Measurements from ENCODE around the gene GPR158. TPM values are rescaled to one million over a fixed set of nuclear protein-coding genes. Genes with fewer than 3 reads are reported as not detected.

Gene GPR158
- total RNA-seq, 1 donor from 2014 or later: 0.10 TPM

DNA sequence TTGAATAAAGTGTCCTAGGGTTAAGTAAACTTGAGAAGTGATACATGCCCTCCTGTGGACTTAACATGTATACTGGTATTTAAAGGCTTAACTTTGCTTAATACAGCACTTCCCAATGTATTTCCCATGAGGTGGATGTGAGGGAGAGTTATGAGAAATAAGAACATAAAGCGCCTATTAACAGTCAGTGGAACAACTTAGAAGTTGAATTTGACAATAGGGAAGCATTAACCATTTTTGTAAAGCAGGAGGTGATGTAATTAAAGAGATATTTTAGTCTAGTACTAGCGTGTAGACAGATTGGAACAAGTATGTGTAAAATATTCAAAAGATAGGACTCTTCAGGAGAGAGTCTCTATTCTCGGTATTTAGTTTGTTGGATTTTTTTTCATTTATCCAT is 322.4 kb downstream of the GPR158 start:
- H3K9me3 Mint-ChIP-seq (ENCODE audit: low read depth): no peaks in the 10 kb centered on the region
- H3K4me1 Mint-ChIP-seq (ENCODE audit: low read depth): peaks cover 13% of the 10 kb centered on the region
- TF ChIP-seq CTCF (IDR thresholded peaks at IDR 0.05; ENCODE audit: unreplicated experiment): no peak
- peaks cover 4% of the 10 kb centered on the region for H3K27me3 Mint-ChIP-seq
- no peak for DNase-seq (ENCODE audit: low spot score, unreplicated experiment)
- H3K36me3 Mint-ChIP-seq (ENCODE audit: insufficient read depth): no peaks in the 10 kb centered on the region
- no peak overlapping the region for H3K4me3 Mint-ChIP-seq (ENCODE audit: low read depth)
- no peak overlapping the region for H3K27ac Mint-ChIP-seq

DNA sequence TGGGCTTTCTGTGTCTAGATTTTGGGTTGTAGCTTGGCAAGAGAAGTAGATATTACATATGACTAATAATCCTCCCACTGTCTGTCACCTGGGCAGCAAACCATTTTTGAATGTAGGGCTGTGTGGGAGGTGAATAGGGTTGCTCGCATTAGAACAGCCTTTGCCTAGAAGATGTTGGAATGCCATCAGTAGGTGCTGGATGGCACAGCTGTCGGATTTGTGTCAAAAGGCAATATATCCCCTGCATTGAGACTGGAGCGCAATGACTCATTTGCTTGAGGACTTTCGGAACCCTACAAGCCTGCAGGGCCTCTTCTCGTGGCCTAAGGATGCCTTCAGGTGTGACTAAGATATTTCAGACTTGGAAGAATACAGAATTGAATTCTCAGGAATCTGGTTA is 323.8 kb downstream of the GPR158 start:
- H3K9me3 Mint-ChIP-seq (ENCODE audit: low read depth): no peaks in the 10 kb centered on the region
- H3K4me1 Mint-ChIP-seq (ENCODE audit: low read depth): peaks cover 4% of the 10 kb centered on the region
- H3K4me3 Mint-ChIP-seq (ENCODE audit: low read depth): no peak overlapping the region
- peaks cover 4% of the 10 kb centered on the region for H3K27me3 Mint-ChIP-seq
- no peak for DNase-seq (ENCODE audit: low spot score, unreplicated experiment)
- no peak overlapping the region for H3K27ac Mint-ChIP-seq
- TF ChIP-seq CTCF (IDR thresholded peaks at IDR 0.05; ENCODE audit: unreplicated experiment): no peak
- H3K36me3 Mint-ChIP-seq (ENCODE audit: insufficient read depth): no peaks in the 10 kb centered on the region

DNA sequence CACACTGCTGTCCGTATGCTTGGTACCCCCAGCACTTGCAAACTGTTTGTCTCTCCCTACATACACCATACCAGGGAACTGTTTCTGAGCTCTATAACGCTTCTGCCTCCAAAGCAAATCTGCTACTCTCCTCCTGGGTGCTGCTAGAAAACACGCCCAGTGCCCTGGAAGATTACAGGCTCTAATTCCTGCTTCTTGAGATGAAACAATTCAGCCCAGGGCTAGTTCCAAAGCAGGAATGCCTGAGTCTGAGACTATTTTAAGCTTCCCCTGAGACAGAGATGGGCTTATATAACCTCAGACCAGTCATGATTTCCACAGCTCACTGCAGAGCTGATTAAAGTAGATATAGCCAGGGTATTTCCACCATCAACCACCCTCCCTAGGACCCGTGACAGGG is 327.1 kb downstream of the GPR158 start:
- Mint-ChIP-seq H3K27me3 (peaks cover 4% of the 10 kb centered on the region), H3K27ac (no peak overlapping the region), H3K36me3 (ENCODE audit: insufficient read depth) (no peaks in the 10 kb centered on the region), H3K4me1 (ENCODE audit: low read depth) (no peaks in the 10 kb centered on the region), H3K4me3 (ENCODE audit: low read depth) (no peak overlapping the region), H3K9me3 (ENCODE audit: low read depth) (no peaks in the 10 kb centered on the region)
- TF ChIP-seq CTCF (IDR thresholded peaks at IDR 0.05; ENCODE audit: unreplicated experiment): no peak
- DNase-seq (ENCODE audit: low spot score, unreplicated experiment): no peak

DNA sequence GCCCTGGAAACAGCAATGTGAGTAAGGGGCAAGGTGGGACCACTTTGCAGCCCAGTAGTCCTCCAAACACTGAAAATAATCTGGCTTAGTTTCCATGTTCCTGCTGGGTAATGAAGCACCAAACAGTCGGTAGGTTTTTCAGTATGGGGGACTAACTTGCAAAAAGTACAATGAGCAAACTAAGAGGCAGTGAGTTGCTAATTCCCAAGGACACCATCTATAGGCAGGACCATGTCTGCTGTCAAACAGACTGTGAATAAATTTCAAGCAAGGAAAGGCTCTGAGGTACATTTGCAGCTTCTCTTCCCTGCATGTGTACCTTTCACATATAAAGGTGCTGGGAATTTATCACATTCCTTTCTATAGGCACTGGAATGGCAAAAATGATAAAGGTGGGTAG is 327.7 kb downstream of the GPR158 start:
- H3K36me3 Mint-ChIP-seq (ENCODE audit: insufficient read depth): no peaks in the 10 kb centered on the region
- TF ChIP-seq CTCF (IDR thresholded peaks at IDR 0.05; ENCODE audit: unreplicated experiment): no peak
- no peaks in the 10 kb centered on the region for H3K4me1 Mint-ChIP-seq (ENCODE audit: low read depth)
- H3K27ac Mint-ChIP-seq: no peak overlapping the region
- no peak for DNase-seq (ENCODE audit: low spot score, unreplicated experiment)
- no peak overlapping the region for H3K4me3 Mint-ChIP-seq (ENCODE audit: low read depth)
- H3K9me3 Mint-ChIP-seq (ENCODE audit: low read depth): no peaks in the 10 kb centered on the region
- H3K27me3 Mint-ChIP-seq: peaks cover 4% of the 10 kb centered on the region

DNA sequence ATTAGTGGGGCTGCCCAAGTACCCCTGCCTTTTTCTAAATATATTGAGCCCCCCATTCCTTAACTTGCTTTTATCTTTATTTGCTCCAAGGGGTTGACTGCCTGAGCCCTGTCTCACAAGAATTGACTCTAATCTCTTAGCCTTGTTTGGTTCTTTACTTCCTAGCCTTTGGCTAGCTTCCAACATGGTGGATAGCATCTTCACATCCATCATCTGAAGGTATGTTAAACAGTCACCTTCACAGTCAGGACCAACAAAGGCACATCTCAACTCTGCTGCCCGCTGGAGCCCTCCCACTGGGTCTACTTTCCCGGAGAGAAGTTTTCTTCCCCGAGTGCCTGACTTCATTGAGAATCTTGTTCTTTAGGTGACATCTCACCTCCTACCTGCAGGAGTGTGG is 329.5 kb downstream of the GPR158 start:
- Mint-ChIP-seq H3K4me1 (ENCODE audit: low read depth) (peaks cover 12% of the 10 kb centered on the region), H3K36me3 (ENCODE audit: insufficient read depth) (no peaks in the 10 kb centered on the region), H3K4me3 (ENCODE audit: low read depth) (no peak overlapping the region), H3K27me3 (peaks cover 4% of the 10 kb centered on the region), H3K27ac (no peak overlapping the region), H3K9me3 (ENCODE audit: low read depth) (no peaks in the 10 kb centered on the region)
- no peak for TF ChIP-seq CTCF (IDR thresholded peaks at IDR 0.05; ENCODE audit: unreplicated experiment)
- no peak for DNase-seq (ENCODE audit: low spot score, unreplicated experiment)

Data from progenitor cell of endocrine pancreas (in vitro differentiated cells).